Anterior cingulate cortex (tissue), 58 donors: ENCODE data around the gene COQ5.

ENCODE experiments used
- DNase-seq, 58 donors: peaks; one replicate each; lab custom pipeline; 2025; lab: John Stamatoyannopoulos, UW

Gene COQ5

GRCh38 chr12:120462099-120462640 lies 66.8 kb downstream of the COQ5 start:
- DNase-seq: no peak

- DNase-seq: no peak
Measured at GRCh38 chr12:120460157-120460556, 68.8 kb downstream of the COQ5 start.

GRCh38 chr12:120457133-120457532 lies 71.8 kb downstream of the COQ5 start:
- DNase-seq: no peak

DNA sequence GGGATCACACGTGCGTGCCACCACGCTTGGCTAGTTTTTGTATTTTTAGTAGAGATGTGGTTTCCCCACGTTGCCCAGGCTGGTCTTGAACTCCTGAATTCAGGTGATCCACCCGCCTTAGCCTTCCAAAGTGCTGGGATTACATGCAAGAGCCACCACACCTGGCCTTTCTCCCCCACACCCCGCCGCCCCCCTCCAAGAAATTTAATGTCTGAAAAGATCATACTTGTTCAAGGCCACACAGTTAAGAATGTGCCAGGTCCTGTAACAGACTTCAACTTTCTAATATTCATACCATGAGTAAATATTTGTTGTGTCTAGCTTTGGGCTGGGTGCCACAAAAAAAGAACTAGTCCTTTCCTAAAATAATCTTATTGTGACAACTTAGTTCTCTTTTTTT lies 73.7 kb downstream of the COQ5 start:
- DNase-seq: no peak

GRCh38 chr12:120453977-120454376 lies 75.0 kb downstream of the COQ5 start:
- no peak for DNase-seq
